GM21717 (cell line): ENCODE results near the gene RETREG3.
"Not testable (repeated sequence)": the region's sequence is repeated elsewhere in the genome, so short reads cannot be mapped to it uniquely, and the experiment has no call there.

Experiments used
- ATAC-seq: cut with Tn5 transposase; IDR thresholded peaks from one replicate; pipeline ENCODE4 v1.9.1; 2021; ENCODE audit warnings: mild to moderate bottlenecking, moderate library complexity; ENCODE audit not compliant: unreplicated experiment

Gene RETREG3

GRCh38 chr17:42574463-42574862, 34.7 kb downstream of the RETREG3 start:
- ATAC-seq, result no peak

DNA sequence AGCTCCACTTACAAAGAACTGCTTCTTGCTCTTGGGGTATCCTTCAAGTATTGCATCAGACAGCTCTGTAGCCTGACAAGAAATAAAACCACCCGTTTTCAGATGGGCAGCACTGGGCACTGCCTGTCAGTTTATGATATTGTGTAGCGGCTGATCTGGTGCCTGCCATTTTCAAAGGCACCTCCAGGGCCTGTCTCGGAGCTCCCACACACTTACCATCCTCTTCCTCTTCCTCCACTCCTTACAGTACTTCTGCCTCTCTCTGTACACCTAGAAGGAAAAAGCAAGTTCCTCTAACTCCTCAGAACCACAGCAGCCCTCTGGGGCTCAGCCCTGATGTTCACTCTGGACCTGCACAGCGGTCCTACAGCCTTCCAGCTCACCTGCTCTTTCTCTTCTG, 36.1 kb downstream of the RETREG3 start:
- no peak for ATAC-seq

DNA sequence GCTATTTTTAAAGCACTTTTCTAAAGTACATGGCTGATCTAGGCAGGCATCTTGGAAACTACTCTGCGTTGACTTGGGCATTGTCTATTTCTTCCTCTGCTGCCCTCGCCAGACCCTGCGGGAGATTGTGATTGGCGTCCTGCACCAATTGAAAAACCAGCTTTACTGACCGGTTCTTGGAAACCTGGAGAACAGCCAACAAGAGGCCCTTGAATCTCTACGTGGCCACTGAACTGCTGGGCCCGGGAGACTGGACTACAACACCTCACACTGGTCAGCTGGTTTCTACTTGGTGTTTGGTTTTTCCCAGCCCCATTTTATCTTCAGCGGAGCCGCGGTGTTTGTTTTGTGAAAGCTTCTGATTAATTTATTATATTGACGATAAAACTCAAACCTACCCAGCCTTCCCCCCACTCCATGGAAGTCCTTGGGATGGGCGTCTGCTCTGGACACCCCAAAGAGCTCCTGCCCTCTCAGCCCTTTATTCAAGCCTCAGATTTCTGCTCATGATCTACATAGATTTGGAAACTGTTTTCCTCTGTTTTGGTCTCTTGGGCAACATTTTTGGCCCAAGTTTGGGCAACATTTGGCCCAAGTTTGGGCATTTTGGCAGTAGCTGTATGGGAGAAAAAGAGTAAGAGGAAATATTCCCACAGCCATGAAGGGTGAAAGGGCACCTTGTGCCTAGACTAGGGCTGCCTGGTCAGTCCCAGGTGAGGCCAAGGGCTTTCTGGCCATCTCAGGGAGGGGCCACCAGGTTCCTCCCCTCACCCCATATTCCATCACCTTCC, 37.5 kb downstream of the RETREG3 start:
- no peak for ATAC-seq

DNA sequence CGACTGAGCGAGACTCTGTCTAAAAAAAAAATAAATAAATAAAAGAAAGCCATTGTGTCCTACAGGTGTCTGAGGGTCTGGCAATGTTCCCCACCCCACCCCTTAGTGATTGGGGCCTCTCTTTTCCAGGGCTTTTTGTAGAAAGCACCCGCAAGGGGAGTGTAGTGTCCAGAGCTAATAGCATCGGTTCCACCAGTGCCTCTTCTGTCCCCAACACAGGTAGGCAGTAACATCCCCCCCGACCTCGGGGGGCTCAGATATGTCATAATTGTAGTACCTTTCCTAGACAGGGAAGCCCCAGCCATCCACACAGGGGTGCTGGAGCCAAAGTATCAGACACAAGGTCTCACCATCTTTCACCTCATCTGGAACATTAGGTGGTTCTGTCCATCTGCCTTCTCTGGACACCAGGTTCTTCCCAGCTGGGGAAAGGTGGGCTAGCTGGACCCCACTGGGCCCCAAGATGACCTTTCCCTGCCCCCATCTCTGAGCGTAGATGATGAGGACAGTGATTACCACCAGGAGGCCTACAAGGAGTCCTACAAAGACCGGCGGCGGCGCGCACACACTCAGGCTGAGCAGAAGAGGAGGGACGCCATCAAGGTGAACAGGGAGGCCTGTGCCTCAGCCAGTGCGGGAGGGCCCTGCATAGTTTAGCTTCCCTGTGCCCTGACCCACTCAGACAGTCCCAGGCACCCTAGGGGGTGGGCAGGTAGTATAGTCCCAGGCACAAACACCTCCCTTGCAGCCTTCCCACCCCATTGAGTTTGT, 40.6 kb downstream of the RETREG3 start:
- ATAC-seq, result no peak

GRCh38 chr17:42566883-42567573, 42.1 kb downstream of the RETREG3 start, which contains the start of gene MLX:
Gene MLX, plus strand, starts transcription at chr17:42567100. Its CDS starts 25 bp downstream, at chr17:42567125.
- peak; percentile 41 for ATAC-seq

DNA sequence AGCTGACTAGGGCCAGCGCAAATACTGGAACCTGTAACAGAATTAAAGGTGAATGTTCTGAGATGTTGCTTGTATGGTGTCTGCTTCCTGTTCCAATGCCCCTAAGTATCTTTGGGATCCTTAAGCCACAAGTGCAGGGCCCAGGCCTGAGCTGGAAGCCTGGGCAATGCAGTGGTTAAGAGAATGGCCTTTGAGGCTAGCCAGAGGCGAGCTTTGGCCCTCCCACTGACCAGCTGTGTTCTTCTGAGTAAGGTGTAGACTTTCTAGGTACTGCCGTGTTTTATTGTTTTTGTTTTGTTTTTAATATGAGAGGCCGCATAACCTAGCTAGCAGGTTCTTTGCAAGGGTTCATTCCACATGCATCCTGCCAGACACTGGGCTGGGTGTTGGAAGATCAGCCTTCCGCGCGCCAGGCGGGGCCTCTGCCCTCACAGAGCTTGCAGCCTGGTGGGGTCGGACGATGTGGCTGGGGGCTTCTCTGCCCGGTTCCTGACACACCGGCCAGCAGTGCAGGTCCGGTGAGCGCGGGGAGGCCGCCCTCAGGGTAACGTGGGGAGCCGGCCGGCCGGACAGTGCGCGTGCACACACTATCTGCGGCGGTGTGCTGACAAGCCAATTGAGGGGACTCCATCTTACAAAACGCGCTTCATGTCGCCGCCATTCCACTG, 42.8 kb downstream of the RETREG3 start:
- ATAC-seq, result peak; percentile 2

DNA sequence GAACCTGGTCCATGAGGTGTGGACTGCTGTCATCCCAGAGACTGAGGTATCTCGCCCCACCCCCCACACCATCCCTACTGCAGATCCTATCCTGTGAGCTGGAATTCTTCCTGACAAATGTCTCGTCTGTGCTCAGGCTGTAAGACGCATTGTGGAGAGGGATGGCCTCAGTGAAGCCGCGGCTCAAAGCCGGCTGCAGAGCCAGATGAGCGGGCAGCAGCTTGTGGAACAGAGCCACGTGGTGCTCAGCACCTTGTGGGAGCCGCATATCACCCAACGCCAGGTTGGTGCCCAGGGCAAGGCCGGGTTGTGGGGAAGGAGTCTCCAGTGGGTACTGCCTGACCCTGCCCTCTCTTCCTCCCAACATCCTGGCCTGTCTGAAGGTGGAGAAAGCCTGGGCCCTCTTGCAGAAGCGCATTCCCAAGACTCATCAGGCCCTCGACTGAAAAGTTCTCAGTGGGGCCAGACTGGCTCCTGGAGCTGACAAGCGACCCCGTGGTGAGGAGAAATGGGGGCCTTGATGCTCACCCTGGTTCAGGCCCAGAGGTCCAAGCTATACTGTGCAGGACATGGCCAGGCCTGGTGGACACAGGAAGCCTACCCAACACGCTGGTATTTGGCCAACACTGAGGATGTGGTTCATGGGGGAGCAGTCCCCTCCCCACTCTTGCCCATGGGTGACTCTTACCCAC, 43.5 kb downstream of the RETREG3 start:
- ATAC-seq, result no peak

DNA sequence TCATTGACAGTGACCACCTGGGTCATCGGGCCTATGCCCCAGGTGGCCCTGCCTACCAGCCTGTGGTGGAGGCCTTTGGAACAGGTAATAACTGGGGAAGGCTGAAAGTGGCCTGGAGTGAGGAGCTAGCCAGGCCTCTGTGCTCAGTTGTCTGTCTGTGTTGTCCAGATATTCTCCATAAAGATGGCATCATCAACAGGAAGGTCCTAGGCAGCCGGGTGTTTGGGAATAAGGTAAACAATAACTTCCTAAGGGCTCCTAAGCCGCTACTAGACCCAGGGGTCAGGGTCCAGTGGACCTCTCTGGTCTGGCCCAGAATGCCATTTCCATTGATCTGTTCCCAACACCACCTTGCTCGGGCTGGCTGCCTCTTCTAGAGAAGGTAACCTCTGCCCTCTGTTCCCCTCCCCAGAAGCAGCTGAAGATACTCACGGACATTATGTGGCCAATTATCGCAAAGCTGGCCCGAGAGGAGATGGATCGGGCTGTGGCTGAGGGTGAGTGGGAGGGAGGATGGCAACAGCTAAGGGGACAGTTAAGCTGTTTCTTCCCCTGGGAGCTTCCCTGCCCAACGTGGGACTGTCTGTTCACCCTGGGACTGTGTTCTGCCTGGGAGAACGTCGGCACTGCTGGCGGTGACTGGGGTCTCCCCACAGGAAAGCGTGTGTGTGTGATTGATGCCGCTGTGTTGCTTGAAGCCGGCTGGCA, 44.2 kb downstream of the RETREG3 start:
- ATAC-seq, result no peak

DNA sequence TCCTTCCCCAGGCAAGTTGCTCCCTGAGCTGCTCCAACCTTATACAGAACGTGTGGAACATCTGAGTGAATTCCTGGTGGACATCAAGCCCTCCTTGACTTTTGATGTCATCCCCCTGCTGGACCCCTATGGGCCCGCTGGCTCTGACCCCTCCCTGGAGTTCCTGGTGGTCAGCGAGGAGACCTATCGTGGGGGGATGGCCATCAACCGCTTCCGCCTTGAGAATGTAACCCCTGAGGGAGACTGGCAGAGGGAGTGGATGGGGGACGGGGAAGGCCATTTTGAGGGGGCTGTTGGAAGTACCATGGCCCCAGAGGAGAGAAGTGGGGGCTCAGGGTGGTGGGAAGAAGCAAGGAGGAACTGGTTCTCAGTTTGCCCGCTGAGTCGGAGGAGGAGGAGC, 45.2 kb downstream of the RETREG3 start:
- no peak for ATAC-seq

DNA sequence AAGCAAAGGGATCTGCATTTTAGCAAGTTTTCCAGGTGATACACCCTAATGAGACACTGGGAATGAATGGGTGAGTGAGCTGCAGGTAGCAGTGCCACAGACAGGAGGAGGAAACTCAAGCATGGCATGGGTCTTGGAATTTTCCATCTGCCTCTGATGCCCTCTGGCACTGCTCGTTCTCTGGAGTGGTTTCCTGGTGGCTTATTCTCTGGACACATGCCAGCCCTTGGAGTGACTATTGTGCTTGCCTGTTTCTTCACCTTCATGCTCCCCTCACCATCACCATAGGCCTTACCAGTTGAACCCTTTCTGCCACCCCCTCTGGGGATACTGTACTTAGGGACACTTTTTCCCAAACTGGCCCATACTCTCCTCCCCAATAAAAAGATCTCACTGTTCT, 45.6 kb downstream of the RETREG3 start:
- ATAC-seq, result no peak

- ATAC-seq, result no peak
Observed at GRCh38 chr17:42563143-42563509, 46.0 kb downstream of the RETREG3 start.

GRCh38 chr17:42562388-42563142, 46.6 kb downstream of the RETREG3 start:
- ATAC-seq, result no peak

GRCh38 chr17:42561897-42562387, 47.2 kb downstream of the RETREG3 start, which contains the start of gene COASY:
Gene COASY, plus strand, starts transcription at chr17:42562148. Its CDS starts 475 bp downstream, at chr17:42562623.
- peak; percentile 43 for ATAC-seq

DNA sequence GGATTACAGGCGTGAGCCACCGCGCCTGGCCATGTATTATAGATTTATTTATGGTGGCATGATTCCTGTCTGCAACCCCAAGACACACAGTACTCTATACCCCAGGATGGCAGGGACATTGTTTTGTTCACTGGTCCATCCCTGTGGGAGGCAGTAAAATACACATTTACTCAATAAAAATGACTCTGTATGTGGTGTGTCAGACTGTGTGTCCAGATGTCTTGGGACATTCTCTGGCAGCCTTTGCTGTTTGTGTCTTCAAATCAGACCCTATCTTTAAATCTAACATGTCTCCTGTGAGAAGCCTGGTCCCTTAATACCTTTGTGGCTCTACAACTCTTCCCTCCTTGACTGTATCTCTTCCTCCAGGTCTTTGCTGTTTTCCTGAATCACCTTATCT, 48.9 kb downstream of the RETREG3 start:
- no peak for ATAC-seq

GRCh38 chr17:42559075-42559474, 50.1 kb downstream of the RETREG3 start:
- no peak for ATAC-seq

GRCh38 chr17:42555961-42556617, 53.1 kb downstream of the RETREG3 start:
- not testable (repeated sequence) for ATAC-seq

- ATAC-seq, result no peak
Observed at GRCh38 chr17:42555122-42555622, 54.0 kb downstream of the RETREG3 start.
